HG03558 (cell line): ENCODE data around the gene ATXN1.

ENCODE experiments used
- ATAC-seq: cut with Tn5 transposase; IDR thresholded peaks from one replicate; pipeline ENCODE4 v1.9.1; 2021; ENCODE audit warnings: moderate number of reproducible peaks; ENCODE audit not compliant: unreplicated experiment; ENCODE audit errors: extremely low read depth

ATXN1 gene

DNA sequence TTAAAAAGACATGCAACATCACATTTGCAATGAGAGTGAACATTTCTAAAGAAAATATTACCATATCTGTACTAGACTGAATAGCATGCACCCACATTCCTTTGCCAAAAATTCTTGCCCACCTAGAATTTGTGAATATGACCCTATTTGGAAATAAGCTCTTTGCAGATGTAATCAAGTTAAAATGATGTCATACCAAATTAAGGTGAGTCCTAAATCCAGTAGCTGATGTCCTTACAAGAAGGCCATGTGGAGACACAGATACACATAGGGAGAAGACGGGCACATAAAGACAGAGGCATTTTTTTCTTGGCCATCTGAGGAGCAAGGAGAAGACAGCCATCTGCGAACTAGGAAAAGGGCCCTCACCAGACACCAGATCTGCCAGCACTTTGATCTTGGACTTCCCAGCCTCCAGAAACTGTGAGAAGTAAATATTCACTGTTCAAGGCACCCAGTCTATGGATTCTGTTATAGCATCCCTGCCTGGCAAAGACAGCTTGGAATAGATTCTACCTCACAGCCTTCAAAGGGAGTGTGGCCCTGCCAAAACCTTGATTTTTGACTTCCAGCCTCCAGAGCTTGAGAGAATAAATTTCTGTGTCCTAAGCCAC lies 22.8 kb upstream of the ATXN1 start:
- ATAC-seq = no peak

DNA sequence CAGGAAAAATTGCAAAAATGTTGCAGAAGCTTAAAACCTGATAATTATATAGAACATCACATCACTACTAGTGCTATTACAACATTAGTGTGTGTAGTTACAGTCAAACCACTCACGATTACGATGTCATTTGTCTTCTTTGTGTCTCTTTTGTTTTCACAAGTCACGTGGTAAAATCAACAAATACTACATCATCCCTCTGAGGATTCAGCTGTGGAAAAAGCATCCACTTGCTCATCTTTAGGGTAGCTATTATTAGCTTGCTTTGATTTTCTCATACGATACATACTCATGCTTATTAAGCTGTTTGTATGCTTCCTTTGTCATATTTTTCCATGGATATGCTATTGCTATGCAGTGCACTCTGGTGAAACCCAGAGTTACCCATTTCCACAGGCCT lies 22.2 kb upstream of the ATXN1 start:
- ATAC-seq = no peak

DNA sequence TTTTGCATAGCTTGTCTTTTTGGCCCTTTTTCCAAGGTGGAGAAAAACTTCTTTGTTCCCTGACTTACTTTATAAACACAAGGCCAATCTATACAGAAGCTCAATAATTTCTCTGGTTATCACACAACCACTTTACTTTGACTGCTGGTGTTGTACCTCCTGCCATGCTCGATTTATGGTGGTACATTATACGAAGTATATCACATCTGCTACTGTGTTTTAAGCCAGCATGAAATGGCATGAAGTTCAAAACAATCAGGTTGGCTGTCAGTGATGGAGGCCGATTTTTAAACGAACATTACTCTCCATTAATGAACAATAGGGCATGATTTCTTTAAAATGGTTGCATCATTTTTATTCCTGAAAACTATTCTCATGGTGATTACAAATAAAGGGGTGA lies 21.0 kb upstream of the ATXN1 start:
- ATAC-seq = no peak

DNA sequence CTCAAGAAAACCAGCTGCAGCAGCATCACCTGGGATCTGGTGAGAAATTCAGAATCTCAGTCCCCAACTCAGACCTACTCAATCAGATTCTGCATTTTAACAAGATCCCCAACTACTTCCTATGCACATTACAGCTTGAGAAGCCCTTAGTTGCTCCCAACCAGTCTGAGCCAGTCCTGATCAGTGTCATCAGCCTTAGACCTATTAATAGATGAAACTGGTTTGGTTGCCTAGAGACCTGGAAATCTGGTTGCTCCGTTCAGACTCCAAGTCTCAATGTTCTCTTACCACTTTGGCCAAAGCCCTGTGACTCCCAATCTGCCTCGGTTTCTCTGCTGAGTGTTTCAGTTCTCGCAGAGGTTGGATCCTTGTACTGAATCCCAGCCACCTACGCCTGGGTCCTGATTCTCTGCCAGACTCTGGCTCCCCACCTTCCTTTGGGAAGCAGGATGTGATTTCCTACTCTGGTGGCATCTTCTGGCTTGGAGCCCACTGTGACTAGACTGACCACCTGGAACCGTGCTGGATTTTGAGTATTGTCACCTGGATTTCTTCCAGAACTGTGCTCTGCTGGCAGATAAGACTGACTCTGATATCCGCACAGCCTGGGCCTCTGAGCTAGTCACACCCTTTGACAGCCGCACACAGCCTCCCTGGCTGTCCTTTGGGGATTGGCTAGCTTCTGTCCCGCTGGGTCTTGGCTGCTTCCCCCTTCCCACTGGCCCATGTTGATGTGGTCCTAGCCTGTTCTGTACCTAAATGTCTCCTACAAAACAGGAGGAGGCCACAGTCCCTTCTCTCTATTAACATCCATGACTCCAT lies 20.3 kb upstream of the ATXN1 start:
- no peak for ATAC-seq

DNA sequence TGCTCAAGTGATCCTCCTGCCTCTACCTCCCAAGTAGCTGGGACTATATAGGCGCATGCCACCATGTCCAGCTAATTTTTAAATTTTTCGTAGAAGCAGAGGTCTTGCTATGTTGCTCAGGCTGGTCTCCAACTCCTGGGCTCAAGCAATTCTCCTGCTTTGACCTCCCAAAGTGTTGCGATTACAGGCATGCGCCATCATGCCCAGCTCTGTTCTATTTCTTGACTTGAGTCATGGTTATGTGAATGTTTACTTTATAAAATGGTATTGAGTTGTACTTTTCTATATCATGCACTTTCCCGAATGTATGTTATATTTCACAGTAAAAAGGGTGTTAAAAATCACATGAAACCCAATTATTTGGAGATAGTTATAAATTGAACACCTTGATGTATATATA lies 17.3 kb upstream of the ATXN1 start:
- no peak for ATAC-seq

DNA sequence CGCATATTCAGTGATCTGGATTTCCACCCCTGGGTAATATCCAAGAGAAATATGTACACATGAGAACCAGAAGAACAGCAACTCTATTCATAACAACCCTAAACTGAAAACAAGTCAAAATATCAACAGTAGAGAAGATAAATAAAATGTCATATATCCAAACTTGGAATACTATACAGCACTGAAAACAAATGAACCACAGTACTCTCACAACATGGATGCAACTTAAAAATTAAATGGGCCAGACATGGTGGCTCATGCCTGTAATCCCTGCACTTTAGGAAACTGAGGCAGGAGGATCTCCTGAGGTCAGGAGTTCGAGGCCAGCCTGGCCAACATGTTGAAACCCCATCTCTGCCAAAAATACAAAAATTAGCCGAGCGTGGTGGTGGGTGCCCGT lies 16.5 kb upstream of the ATXN1 start:
- ATAC-seq = no peak

DNA sequence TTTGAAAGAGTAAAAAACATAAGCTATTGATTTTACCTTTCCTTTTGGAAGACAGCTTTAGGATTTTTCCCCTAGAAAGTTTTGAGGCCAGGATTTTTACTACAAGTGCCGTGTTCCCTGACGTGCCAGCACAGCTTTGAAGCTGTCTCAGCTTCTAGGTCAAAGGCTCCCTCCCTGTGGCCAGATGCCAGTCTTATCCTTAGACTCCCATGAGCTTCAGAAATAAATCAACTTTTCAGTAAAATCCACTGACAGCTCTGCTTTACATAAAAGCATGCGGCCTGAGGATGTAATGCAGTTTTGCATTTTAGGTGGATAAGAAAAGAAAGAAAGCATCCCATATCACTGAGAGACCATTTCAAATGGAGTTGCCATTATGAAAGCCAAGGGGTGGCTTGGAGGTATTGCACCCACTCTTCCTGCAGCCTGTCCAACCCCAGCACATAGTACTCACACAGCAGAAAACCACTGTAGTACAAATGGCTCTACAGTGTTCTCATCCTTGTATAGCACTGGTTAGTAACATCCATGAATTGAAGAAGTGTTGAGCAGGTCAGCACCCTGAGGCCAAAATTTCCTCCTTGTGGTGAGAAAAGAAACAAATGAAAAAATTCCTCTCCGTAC lies 15.2 kb upstream of the ATXN1 start:
- no peak for ATAC-seq

DNA sequence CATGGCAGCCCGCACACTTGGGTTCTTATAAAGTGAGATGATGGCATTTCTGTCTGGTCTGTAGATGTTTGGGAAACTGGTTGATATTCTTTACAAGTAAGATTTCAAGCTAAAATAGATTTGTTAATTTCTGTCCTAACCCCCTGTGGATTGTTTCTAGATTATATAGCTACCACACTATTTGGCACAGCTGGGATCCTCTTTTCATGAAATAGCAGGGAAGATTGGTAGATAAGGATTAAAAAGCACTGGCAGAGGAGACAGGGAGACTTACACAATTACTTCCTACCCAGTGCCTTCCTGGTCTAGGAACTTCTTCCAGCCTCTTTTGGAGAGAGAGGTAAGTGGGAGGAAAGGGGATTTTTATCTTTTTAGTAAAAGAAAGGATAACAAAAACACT lies 13.2 kb upstream of the ATXN1 start:
- no peak for ATAC-seq

DNA sequence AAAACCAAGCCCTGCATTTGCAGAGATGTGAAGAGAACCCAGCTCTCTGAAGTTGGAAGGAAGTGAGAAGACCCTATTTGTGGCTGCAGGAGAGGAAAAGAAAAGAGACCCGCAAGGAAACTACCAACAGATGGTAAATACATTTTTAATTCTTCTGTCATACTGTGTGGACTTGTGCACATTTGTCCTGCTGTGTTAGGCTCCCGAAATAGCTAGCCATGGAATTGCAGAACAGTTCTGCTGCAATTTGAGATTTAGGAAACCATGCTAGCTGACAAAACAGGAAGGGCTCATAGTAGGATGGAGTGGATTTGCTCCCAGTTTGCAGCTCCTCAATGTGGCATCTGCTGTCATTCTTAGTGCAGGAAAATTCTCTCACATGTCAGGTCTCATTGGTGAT lies 12.1 kb upstream of the ATXN1 start:
- no peak for ATAC-seq

DNA sequence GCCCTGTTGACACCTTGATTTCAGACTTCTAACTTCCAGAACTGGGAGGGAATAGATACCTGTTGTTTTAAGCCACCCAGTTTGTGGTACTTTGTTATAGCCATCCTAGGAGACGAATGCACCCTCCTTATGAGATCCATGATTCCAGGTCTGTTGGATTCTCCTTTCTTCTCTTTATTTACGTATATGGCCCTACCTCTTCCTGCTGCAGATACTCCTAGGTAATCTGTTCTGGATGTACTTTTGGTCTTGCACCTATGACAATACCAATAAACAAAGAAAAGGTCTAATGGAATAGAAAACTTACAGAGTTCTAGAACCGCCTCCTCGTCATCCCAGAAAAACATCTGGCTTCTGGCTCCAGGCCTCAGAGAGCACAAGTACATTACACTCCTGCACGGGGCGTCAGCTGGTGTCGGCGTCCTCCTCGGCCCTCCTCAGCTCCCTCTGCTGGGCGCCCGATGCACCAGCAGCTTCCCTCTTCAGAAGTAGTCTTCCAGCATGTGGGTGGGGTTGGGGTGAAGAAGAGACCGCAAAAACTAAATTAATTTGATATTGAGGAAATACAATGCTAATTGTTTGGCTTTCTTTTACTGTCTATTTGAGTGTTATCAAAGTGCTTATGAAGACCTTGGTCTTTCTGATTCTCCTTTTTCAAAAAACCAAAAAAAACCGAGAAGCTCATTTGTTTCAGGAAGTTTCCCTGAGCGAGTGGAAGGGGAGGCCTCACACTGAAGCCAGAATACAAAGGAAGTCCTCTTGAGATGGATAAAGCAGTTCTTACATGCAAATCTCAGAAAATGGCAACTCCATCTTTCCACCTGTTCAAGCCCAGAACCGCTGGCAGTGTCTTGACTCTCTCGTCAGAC lies 9.7 kb upstream of the ATXN1 start:
- no peak for ATAC-seq

DNA sequence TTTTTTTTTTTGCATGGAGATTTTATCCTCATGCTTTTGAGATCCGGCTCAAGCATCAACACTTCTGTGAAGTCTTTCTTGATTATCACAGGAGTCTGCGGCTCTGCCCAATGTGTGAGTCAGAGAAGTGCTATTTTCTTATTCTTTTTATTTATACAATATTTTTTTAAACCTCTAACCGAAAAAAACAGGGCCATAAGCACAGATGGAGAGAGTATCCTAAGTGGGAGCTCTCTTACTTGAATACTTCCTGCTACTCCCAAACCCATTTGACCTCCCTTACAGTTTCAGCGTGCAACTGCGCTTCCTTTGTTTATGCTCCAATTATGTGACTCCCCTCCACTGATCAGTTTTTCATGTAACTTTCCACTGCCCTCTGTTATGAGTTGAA lies 8.7 kb upstream of the ATXN1 start:
- no peak for ATAC-seq

DNA sequence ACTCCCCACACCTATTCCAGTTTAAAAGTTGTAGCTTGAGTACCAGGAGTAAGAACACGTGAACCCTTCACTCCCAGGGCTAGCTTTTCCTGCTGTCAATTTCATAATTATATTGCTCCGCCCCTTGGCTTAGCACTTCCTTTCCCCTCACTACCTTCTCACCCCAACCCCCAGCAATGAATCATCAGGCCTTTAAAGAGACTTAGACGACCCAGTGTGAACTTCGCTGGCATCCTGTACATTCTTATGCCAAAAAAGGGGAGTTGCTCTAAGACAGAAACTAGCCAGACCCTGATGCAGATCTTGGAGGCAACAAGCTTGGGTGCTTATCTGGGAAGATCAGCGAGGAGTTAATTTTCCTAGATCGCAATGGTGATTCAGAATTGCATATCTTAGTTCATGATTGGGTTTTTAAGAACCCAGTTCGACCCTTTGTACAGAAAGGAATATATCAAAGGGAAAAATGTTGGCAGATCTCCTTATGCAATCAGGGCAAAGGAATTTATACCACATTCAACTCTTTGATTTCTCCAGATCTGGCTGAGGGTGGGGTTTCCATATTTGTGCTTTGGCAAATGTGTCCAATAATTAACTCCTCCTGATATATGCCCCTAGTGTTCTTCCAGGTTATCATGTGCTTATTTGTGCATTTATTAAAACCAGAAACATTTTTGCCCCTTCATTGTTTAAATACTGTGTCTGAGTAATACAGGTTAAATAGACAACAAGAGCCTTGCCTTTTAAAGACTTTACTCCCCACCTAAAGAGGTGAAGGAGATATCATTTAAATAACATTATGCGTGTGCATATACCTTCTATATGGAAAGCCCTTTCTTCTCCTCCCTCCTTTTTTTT lies 8.1 kb upstream of the ATXN1 start:
- ATAC-seq = no peak

DNA sequence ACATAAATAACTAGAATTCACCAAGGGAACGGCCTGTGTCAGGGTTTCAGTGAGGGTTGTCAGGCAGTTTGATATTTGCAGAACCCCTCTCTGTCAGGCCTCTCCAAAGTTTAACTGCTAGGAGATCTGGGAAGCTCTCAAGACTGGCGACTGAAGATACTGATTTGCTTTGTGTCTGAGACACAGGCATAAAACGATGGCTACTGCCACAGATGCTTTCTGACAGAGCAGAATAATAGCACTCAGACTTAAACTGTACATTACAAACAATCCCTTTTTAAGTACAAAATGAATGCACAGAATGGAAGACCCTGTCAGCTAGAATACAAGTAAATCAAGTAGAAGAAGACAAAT lies 7.2 kb upstream of the ATXN1 start:
- ATAC-seq = no peak

DNA sequence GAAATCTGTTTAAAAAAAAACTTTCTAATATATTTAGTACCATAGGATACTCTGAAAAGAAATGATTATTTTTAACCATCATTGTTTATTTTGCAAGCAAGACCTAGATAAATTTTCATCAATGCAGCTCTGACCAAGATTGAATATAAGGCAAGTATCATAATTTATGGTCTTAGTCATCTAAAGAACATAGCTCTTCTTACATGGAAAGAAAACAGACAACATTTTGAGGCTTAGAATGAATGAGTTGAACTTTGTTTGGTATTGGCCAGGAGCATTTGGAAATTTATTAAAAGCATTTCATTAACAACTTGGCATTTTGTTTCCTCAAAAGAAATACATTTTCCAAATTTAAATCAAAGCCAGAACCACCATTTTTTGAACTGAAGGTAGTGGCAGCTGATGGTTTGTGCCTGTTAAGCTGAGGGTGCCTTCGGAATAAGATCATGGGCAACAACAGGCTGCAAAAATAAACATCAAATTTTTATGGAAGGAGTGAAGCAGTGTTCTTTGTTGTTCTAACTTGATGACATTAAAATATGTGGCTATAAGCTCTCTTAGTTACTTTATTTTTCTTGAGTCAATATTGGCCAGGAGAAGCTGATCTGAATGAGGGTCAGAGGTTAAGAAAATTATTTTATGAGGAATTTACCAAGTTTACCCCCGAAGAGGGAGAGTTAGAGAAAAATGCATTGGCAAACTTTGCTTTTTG lies 6.7 kb upstream of the ATXN1 start:
- ATAC-seq = no peak

DNA sequence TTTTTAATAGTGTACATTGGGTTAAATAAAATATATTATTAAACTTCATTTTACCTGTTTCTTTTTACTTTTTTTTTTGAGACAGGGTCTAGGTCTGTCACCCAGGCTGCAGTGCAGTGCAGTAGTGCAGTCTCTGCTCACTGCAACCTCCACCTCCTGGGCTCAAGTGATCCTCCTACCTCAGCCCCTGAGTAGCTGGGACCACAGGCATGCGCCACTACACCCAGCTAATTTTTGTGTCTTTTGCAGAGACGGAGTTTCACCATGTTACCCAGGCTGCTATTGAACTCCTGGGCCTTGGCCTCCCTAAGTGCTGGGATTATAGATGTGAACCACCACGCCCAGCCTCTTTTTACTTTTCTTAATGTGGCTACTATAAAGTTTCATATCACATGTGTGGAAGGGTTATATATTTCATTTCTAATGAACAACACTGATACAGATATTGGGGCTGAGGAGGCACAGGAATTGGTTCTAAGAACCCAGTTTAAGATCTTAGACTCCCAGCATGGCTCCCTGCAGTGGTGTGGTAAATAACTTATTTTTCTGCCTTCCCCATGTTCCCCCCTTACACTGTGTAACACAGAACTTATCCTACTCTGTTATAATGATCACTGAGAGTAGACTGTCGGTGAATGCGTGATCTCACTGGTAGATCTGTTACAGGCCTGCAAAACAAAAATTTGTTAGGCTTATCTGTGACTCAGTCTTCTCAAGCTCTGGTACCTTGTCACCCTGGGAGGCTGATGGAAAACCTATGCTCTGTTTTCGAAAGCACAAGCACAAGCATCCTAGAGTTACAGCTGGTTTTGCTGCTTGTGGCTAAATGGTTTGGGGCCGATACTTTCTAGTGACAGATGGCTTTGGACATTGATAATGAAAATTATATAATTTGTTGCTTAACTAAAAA lies 5.8 kb upstream of the ATXN1 start:
- ATAC-seq = no peak

DNA sequence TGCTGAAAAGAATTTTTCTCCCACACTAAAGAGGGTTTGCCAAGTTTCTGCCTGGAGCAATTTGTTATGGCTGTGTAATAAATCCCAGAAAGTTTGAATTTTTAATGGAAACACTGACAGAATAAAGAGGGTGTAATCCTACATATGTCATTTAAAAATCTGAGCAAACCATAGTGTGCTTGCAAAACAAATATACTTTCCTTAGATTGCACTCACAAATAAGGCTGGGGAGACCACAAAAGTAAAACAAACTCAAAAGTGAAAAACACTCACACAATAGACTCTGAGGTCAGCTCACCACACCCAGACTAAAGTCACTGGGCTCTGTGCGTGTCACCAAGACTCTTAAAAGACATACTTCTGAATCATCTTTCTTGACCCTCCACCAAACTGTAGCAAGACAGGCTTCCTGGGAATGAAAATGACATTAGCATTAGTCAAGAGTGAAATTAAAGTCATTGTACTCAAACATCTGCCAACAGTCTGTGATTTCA lies 4.8 kb upstream of the ATXN1 start:
- ATAC-seq = no peak

DNA sequence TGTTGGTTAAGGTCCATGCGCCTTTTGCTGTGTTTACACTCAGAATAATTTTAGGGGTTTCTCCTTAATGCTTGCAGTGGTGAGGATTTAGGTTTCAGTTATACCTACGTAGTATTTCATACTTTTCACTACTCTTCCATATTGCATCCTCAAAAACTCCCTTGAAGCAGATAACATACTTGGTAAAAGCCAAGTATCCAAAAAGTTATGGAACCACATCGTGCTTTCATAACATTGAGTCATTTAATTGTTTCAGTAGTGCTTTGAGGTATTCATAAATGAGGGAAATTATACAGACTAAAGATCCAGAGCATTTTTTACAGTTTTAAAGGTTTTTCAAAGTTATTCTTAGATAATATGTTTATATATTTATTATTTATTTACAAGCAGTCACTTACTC lies 4.0 kb upstream of the ATXN1 start:
- ATAC-seq = no peak
